GM12878 (cell line): ENCODE measurements around the gene TMED3. TPM values are rescaled to one million over a fixed set of nuclear protein-coding genes. Genes with fewer than 3 reads are reported as not detected.

Experiments used
- CBFB ChIP-seq: IDR thresholded peaks from 2 replicates; pipeline ENCODE4 v1.6.1; 2016; ENCODE audit warnings: antibody characterized with exemption, low read depth
- CREB1 ChIP-seq: IDR thresholded peaks from 2 replicates; pipeline ENCODE4 v1.6.1; 2012; ENCODE audit warnings: low read depth, mild to moderate bottlenecking, inconsistent platforms
- ETV6 ChIP-seq, 2 experiments: fragments of 450-650 bp in 1 of 2; IDR thresholded peaks in 1 of 2; conservative IDR thresholded peaks in 1 of 2; 2 replicates each; pipeline ENCODE4 v1.6.1; 2014; ENCODE audit warnings: antibody characterized with exemption in 1 of 2, borderline replicate concordance in 1 of 2, low read depth in 1 of 2, mild to moderate bottlenecking in 1 of 2, moderate library complexity in 1 of 2
- HCFC1 ChIP-seq: fragments of 150-350 bp; IDR thresholded peaks from 2 replicates; pipeline ENCODE4 v1.6.1; 2014; ENCODE audit warnings: low read length
- HDGF ChIP-seq: fragments of 450-650 bp; IDR thresholded peaks from 2 replicates; pipeline ENCODE4 v1.6.1; 2016; ENCODE audit warnings: antibody characterized with exemption
- MYB ChIP-seq: fragments of 150-350 bp; IDR thresholded peaks from 2 replicates; pipeline ENCODE4 v1.6.1; 2014; ENCODE audit warnings: mild to moderate bottlenecking, low read depth, low read length, borderline replicate concordance
- NFYA ChIP-seq: IDR thresholded peaks from 2 replicates; pipeline ENCODE4 v1.6.1; 2011; ENCODE audit warnings: low read depth, mild to moderate bottlenecking, low read length, improper control_type of control experiment, borderline replicate concordance
- NR2C1 ChIP-seq: fragments of 450-650 bp; IDR thresholded peaks from 2 replicates; pipeline ENCODE4 v1.6.1; 2017; ENCODE audit warnings: antibody characterized with exemption, mild to moderate bottlenecking, moderate library complexity
- NRF1 ChIP-seq: conservative IDR thresholded peaks from 2 replicates; pipeline ENCODE4 v1.6.1; 2011; ENCODE audit warnings: mild to moderate bottlenecking, low read depth, low read length, improper control_type of control experiment
- RELA ChIP-seq: fragments of 450-650 bp; IDR thresholded peaks from 2 replicates; pipeline ENCODE4 v1.8.0; 2014; ENCODE audit warnings: borderline replicate concordance; ENCODE audit not compliant: partially characterized antibody
- ZZZ3 ChIP-seq: IDR thresholded peaks from 2 replicates; pipeline ENCODE4 v1.6.1; 2011; ENCODE audit warnings: low read depth; ENCODE audit not compliant: control insufficient read depth, insufficient read length
- polyA plus RNA-seq, 11 experiments: library from polyadenylated mRNA; depleted of rRNA in 4 of 11; unstranded in 6 of 11; stranded (reverse) in 5 of 11; fragments of >200 nt; fragmentation: Nextera tagmentation in 4 of 11; fragmentation: Illumina TruSeq in 1 of 11; extraction: Ambion mirVana in 4 of 11; extraction: Trizol in 1 of 11; gene quantifications; 1 replicate in 1 of 11; 2 replicates in 10 of 11; pipeline versions ENCODE4 v1.2.1 to v1.2.3, GENCODE V29; 2011 to 2016; ENCODE audit warnings: inconsistent platforms in 2 of 11, missing spikeins in 2 of 11, low read depth in 1 of 11
- total RNA-seq, 4 experiments: library from RNA; depleted of rRNA in 3 of 4; stranded (reverse); fragments of >200 nt in 3 of 4; fragmentation: Illumina TruSeq in 1 of 4; extraction: Trizol in 1 of 4; gene quantifications; 2 replicates each; pipeline versions ENCODE4 v1.2.1 to v1.2.3, GENCODE V29; 2013 to 2021
- TF ChIP-seq, protein P1 (sequence below): IDR thresholded peaks from 2 replicates; pipeline ENCODE4 v1.6.1; 2011; ENCODE audit warnings: borderline replicate concordance, low read depth, mild to moderate bottlenecking, moderate library complexity, low read length; ENCODE audit not compliant: insufficient read depth, poor library complexity, severe bottlenecking
- TF ChIP-seq, protein P2 (sequence below): fragments of 450-650 bp; IDR thresholded peaks from 2 replicates; pipeline ENCODE4 v1.6.1; 2017; ENCODE audit warnings: mild to moderate bottlenecking
- TF ChIP-seq, protein P3 (sequence below): fragments of 450-650 bp; IDR thresholded peaks from 2 replicates; pipeline ENCODE4 v1.6.1; 2018; ENCODE audit warnings: mild to moderate bottlenecking, low read depth, moderate library complexity; ENCODE audit not compliant: partially characterized antibody
- TF ChIP-seq, protein P4 (sequence below): fragments of 450-650 bp; IDR thresholded peaks from 2 replicates; pipeline ENCODE4 v1.6.1; 2017; ENCODE audit warnings: borderline replicate concordance
- TF ChIP-seq, protein P5 (sequence below): fragments of 450-650 bp; IDR thresholded peaks from 2 replicates; pipeline ENCODE4 v1.6.1; 2014; ENCODE audit warnings: mild to moderate bottlenecking

TMED3 gene
- total and polyA plus RNA-seq, 10 of the 15 experiments (the other 5 are each of a cell fraction or from before 2014, with no cell fraction given) = 7.6 to 95.8 (median 54.9) TPM

DNA sequence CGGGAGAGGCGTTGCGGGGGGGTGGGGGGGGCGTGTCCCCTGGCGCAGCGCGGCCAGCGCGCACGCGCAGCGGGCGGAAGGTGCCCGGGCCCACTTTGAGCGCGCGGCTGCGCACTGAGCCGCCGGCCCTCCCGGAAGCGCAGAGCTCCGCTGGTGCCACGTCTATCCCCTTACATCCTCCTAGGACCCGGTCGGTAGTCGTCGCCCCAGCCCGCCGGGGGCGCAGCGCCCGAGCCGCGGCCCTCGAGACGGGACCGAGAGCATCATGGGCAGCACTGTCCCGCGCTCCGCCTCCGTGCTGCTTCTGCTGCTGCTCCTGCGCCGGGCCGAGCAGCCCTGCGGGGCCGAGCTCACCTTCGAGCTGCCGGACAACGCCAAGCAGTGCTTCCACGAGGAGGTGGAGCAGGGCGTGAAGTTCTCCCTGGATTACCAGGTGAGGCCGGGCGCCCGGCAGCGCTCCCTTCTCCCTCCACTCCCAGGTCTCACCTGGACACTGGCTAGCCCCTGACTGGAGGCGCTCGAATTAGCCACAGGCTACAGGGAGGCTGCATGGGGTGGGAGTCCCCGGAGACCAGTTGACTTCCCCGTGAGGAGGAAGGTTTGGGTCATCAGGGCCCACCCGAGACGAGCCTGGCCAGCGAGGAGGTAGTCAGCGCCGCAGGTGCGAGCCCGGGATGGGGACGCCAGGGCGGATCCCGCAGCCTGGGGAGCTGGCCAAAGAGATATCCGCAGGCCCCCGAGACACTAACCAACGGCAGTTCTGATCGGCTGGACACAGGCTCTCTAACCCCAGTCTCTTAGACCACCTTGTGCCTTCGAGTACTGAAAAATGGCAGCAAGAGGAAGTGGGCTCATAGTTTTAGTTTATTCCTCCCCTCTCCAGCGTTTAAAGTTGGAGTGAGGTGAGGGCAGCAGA, at the start of gene TMED3 (continued):
- TF ChIP-seq NFYA (no peak), HDGF (no peak), HCFC1 (no peak), ETV6 (conservative IDR thresholded peaks at IDR 0.05 in 1 of 2, IDR thresholded peaks at IDR 0.05 in 1 of 2; ENCODE audit: borderline replicate concordance in 1 of 2, low read depth in 1 of 2) (no peak), NRF1 (peak; percentile 77), RELA (no peak), CREB1 (0 out of 2 replicates have a peak, but pooled peaks have one; percentile 47), CBFB (no peak), MYB (no peak), ZZZ3 (no peak), NR2C1 (no peak)
- TF ChIP-seq, protein P1, sequence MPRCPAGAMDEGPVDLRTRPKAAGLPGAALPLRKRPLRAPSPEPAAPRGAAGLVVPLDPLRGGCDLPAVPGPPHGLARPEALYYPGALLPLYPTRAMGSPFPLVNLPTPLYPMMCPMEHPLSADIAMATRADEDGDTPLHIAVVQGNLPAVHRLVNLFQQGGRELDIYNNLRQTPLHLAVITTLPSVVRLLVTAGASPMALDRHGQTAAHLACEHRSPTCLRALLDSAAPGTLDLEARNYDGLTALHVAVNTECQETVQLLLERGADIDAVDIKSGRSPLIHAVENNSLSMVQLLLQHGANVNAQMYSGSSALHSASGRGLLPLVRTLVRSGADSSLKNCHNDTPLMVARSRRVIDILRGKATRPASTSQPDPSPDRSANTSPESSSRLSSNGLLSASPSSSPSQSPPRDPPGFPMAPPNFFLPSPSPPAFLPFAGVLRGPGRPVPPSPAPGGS = no peak
- TF ChIP-seq, protein P2, sequence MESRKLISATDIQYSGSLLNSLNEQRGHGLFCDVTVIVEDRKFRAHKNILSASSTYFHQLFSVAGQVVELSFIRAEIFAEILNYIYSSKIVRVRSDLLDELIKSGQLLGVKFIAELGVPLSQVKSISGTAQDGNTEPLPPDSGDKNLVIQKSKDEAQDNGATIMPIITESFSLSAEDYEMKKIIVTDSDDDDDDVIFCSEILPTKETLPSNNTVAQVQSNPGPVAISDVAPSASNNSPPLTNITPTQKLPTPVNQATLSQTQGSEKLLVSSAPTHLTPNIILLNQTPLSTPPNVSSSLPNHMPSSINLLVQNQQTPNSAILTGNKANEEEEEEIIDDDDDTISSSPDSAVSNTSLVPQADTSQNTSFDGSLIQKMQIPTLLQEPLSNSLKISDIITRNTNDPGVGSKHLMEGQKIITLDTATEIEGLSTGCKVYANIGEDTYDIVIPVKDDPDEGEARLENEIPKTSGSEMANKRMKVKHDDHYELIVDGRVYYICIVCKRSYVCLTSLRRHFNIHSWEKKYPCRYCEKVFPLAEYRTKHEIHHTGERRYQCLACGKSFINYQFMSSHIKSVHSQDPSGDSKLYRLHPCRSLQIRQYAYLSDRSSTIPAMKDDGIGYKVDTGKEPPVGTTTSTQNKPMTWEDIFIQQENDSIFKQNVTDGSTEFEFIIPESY = no peak
- TF ChIP-seq, protein P3, sequence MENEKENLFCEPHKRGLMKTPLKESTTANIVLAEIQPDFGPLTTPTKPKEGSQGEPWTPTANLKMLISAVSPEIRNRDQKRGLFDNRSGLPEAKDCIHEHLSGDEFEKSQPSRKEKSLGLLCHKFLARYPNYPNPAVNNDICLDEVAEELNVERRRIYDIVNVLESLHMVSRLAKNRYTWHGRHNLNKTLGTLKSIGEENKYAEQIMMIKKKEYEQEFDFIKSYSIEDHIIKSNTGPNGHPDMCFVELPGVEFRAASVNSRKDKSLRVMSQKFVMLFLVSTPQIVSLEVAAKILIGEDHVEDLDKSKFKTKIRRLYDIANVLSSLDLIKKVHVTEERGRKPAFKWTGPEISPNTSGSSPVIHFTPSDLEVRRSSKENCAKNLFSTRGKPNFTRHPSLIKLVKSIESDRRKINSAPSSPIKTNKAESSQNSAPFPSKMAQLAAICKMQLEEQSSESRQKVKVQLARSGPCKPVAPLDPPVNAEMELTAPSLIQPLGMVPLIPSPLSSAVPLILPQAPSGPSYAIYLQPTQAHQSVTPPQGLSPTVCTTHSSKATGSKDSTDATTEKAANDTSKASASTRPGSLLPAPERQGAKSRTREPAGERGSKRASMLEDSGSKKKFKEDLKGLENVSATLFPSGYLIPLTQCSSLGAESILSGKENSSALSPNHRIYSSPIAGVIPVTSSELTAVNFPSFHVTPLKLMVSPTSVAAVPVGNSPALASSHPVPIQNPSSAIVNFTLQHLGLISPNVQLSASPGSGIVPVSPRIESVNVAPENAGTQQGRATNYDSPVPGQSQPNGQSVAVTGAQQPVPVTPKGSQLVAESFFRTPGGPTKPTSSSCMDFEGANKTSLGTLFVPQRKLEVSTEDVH = no peak
- TF ChIP-seq, protein P4, sequence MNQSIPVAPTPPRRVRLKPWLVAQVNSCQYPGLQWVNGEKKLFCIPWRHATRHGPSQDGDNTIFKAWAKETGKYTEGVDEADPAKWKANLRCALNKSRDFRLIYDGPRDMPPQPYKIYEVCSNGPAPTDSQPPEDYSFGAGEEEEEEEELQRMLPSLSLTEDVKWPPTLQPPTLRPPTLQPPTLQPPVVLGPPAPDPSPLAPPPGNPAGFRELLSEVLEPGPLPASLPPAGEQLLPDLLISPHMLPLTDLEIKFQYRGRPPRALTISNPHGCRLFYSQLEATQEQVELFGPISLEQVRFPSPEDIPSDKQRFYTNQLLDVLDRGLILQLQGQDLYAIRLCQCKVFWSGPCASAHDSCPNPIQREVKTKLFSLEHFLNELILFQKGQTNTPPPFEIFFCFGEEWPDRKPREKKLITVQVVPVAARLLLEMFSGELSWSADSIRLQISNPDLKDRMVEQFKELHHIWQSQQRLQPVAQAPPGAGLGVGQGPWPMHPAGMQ = no peak
- TF ChIP-seq, protein P5, sequence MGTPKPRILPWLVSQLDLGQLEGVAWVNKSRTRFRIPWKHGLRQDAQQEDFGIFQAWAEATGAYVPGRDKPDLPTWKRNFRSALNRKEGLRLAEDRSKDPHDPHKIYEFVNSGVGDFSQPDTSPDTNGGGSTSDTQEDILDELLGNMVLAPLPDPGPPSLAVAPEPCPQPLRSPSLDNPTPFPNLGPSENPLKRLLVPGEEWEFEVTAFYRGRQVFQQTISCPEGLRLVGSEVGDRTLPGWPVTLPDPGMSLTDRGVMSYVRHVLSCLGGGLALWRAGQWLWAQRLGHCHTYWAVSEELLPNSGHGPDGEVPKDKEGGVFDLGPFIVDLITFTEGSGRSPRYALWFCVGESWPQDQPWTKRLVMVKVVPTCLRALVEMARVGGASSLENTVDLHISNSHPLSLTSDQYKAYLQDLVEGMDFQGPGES = 0 out of 2 replicates have a peak, but pooled peaks have one; percentile 15
